Epithelial cell of esophagus (primary cell): Measurements from ENCODE around the gene CRCP.
"Not testable (repeated sequence)": the region's sequence is repeated elsewhere in the genome, so short reads cannot be mapped to it uniquely, and the experiment has no call there.

Experiments used
- DNase-seq: peaks from one replicate; pipeline ENCODE4 v3.0.0; 2010; ENCODE audit warnings: low read depth
- H3K4me3 ChIP-seq: 2 replicates; pipeline ENCODE4 v1.5.1; 2011; ENCODE audit warnings: mild to moderate bottlenecking, low read length, control low read depth
- CTCF ChIP-seq: IDR thresholded peaks from 2 replicates; pipeline ENCODE4 v1.5.1; 2011; ENCODE audit warnings: low read depth, mild to moderate bottlenecking, low read length, control low read depth, inconsistent platforms; ENCODE audit not compliant: insufficient read depth; ENCODE audit errors: missing control alignments

Gene CRCP

GRCh38 chr7:66095010-66095409 lies 19.6 kb upstream of the CRCP start:
- H3K4me3 ChIP-seq: no peak overlapping the region
- TF ChIP-seq CTCF: no peak
- no peak for DNase-seq

- TF ChIP-seq CTCF: no peak
- DNase-seq: no peak
- H3K4me3 ChIP-seq: no peak overlapping the region
Observed at GRCh38 chr7:66099232-66099550, 15.5 kb upstream of the CRCP start.

- peak overlapping the region; percentile 43 for H3K4me3 ChIP-seq
- peak; percentile 1 for TF ChIP-seq CTCF
- DNase-seq: peak; percentile 91
Observed at GRCh38 chr7:66099551-66100407, 14.9 kb upstream of the CRCP start.

- TF ChIP-seq CTCF: no peak
- no peak for DNase-seq
- peak overlapping the region; percentile 43 for H3K4me3 ChIP-seq
Observed at GRCh38 chr7:66100408-66101050, 14.1 kb upstream of the CRCP start.

- not testable (repeated sequence) for H3K4me3 ChIP-seq, DNase-seq
Observed at GRCh38 chr7:66102168-66102567, 12.5 kb upstream of the CRCP start.

- peak; percentile 78 for DNase-seq
- not testable (repeated sequence) for H3K4me3 ChIP-seq
Observed at GRCh38 chr7:66103994-66104393, 10.7 kb upstream of the CRCP start.

- TF ChIP-seq CTCF: no peak
- no peak for DNase-seq
- H3K4me3 ChIP-seq: no peak overlapping the region
Observed at GRCh38 chr7:66105263-66105748, 9.3 kb upstream of the CRCP start.

- H3K4me3 ChIP-seq, DNase-seq: not testable (repeated sequence)
Observed at GRCh38 chr7:66108410-66108809, 6.2 kb upstream of the CRCP start.
